ENCODE measurements around the gene TMEM30B.

DNA sequence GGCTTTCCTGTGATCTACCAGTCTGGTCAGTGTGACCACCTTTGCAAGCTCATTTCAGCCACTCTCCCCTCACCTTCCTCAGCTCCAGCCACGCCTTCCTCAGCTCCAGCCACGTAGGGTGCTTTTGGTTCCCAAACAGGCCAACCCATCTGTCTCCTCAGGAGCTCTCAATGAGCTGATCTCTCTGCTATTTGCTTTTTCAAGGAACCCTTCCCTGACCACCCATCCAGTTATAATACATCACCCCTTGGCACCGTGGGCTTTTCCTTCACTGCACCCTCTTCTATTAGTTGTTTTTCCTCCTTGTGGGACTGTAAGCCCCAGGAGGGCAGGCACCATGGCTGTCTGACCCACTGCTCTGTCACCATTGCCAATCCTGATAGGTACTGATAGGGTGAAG is 37.9 kb upstream of the TMEM30B start:
- TF ChIP-seq, protein P1, sequence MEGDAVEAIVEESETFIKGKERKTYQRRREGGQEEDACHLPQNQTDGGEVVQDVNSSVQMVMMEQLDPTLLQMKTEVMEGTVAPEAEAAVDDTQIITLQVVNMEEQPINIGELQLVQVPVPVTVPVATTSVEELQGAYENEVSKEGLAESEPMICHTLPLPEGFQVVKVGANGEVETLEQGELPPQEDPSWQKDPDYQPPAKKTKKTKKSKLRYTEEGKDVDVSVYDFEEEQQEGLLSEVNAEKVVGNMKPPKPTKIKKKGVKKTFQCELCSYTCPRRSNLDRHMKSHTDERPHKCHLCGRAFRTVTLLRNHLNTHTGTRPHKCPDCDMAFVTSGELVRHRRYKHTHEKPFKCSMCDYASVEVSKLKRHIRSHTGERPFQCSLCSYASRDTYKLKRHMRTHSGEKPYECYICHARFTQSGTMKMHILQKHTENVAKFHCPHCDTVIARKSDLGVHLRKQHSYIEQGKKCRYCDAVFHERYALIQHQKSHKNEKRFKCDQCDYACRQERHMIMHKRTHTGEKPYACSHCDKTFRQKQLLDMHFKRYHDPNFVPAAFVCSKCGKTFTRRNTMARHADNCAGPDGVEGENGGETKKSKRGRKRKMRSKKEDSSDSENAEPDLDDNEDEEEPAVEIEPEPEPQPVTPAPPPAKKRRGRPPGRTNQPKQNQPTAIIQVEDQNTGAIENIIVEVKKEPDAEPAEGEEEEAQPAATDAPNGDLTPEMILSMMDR (IDR thresholded peaks at IDR 0.05; ENCODE audit: low read depth, low read length): no peak
- TF ChIP-seq EZH2phosphoT487 (IDR thresholded peaks at IDR 0.05; ENCODE audit: low read depth): no peak

Measured in OCI-LY3 (cell line).